Kidney tubule cell (primary cell): ENCODE measurements around the gene SH3GLB2.
"Not testable (repeated sequence)": the region's sequence is repeated elsewhere in the genome, so short reads cannot be mapped to it uniquely, and the experiment has no call there.

ENCODE experiments used
- DNase-seq: peaks from one replicate; pipeline ENCODE4 v3.0.0-alpha.2; 2018; ENCODE audit warnings: low spot score

SH3GLB2 gene

GRCh38 chr9:129014608-129015007 lies 13.5 kb downstream of the SH3GLB2 start:
- DNase-seq: no peak

GRCh38 chr9:129014124-129014523 lies 14.0 kb downstream of the SH3GLB2 start:
- no peak for DNase-seq

GRCh38 chr9:129013674-129014073 lies 14.5 kb downstream of the SH3GLB2 start:
- no peak for DNase-seq

GRCh38 chr9:129012893-129013448 lies 15.2 kb downstream of the SH3GLB2 start:
- no peak for DNase-seq

- no peak for DNase-seq
Measured at GRCh38 chr9:129012343-129012742, 15.8 kb downstream of the SH3GLB2 start.

- no peak for DNase-seq
Measured at GRCh38 chr9:129011761-129012181, 16.4 kb downstream of the SH3GLB2 start.

- no peak for DNase-seq
Measured at GRCh38 chr9:129011170-129011569, 17.0 kb downstream of the SH3GLB2 start.

- DNase-seq: no peak
Measured at GRCh38 chr9:129010267-129010975, 17.7 kb downstream of the SH3GLB2 start.

- DNase-seq: no peak
Measured at GRCh38 chr9:129009584-129010141, 18.5 kb downstream of the SH3GLB2 start.

- DNase-seq: no peak
Measured at GRCh38 chr9:129008986-129009583, 19.0 kb downstream of the SH3GLB2 start.

GRCh38 chr9:129008469-129008965 lies 19.6 kb downstream of the SH3GLB2 start:
- no peak for DNase-seq

GRCh38 chr9:129007766-129008468 lies 20.2 kb downstream of the SH3GLB2 start:
- no peak for DNase-seq

- DNase-seq: no peak
Measured at GRCh38 chr9:129007035-129007765, 20.9 kb downstream of the SH3GLB2 start.

GRCh38 chr9:129006328-129007034 lies 21.6 kb downstream of the SH3GLB2 start:
- DNase-seq: peak; percentile 76

GRCh38 chr9:129005336-129005997 lies 22.7 kb downstream of the SH3GLB2 start:
- no peak for DNase-seq

- DNase-seq: not testable (repeated sequence)
Measured at GRCh38 chr9:129004173-129004572, 24.0 kb downstream of the SH3GLB2 start.

GRCh38 chr9:129002992-129003391 lies 25.1 kb downstream of the SH3GLB2 start:
- DNase-seq: no peak

GRCh38 chr9:129001504-129002325 lies 26.4 kb downstream of the SH3GLB2 start:
- no peak for DNase-seq

GRCh38 chr9:128999581-129000206 lies 28.4 kb downstream of the SH3GLB2 start:
- no peak for DNase-seq
